Activated T-cell treated with anti-CD3 and anti-CD28 coated beads, Interleukin-2, amount 50 U/mL, for 72 hours (primary cell): ENCODE results near the gene ATXN1. TPM values are rescaled to one million over a fixed set of nuclear protein-coding genes. Genes with fewer than 3 reads are reported as not detected.
A peak's percentile ranks its signal among the peaks of the same experiment; 100 is the strongest.
"Not testable (repeated sequence)": the region's sequence is repeated elsewhere in the genome, so short reads cannot be mapped to it uniquely, and the experiment has no call there.

Experiments
- ATAC-seq, 2 donors: fragments of 150-1000 bp; cut with Tn5 transposase; replicated peaks in 1 of 2; 2 replicates each; pipeline ENCODE4 v1.10.0; 2021; ENCODE audit warnings: moderate library complexity in 2 of 2, mild to moderate bottlenecking in 1 of 2
- DNase-seq, 2 donors: peaks; one replicate each; pipeline ENCODE4 v3.0.0; 2021 to 2022; ENCODE audit warnings: mixed read lengths in 1 of 2
- H3K27ac Mint-ChIP-seq: one replicate; pipeline ENCODE4 v1.8.0; 2022; ENCODE audit warnings: mild to moderate bottlenecking, moderate library complexity, mixed read lengths
- H3K27me3 Mint-ChIP-seq: one replicate; pipeline ENCODE4 v1.8.0; 2022; ENCODE audit warnings: low read depth, mixed read lengths
- H3K36me3 Mint-ChIP-seq, 2 donors: one replicate each; pipeline ENCODE4 v1.8.0; 2022; ENCODE audit warnings: mixed read lengths in 2 of 2, mild to moderate bottlenecking in 1 of 2; ENCODE audit not compliant: insufficient read depth in 2 of 2
- H3K4me1 Mint-ChIP-seq: one replicate; pipeline ENCODE4 v1.8.0; 2022; ENCODE audit warnings: low read depth, mixed read lengths
- H3K4me3 Mint-ChIP-seq, 2 donors: one replicate each; pipeline ENCODE4 v1.8.0; 2022; ENCODE audit warnings: mild to moderate bottlenecking in 2 of 2, mixed read lengths in 2 of 2, moderate library complexity in 2 of 2
- H3K9me3 Mint-ChIP-seq, 2 donors: one replicate each; pipeline ENCODE4 v1.8.0; 2022; ENCODE audit warnings: mixed read lengths in 2 of 2
- total RNA-seq, 2 donors: library from RNA; stranded (reverse); gene quantifications; one replicate each; pipeline ENCODE4 v1.2.3, GENCODE V29; 2022

Gene ATXN1
- total RNA-seq, 2 donors from 2014 or later: 46.5 to 65.1 TPM

GRCh38 chr6:16473908-16474771, 287.1 kb downstream of the ATXN1 start:
- Mint-ChIP-seq H3K4me3 (peak overlapping the region; percentile 59 to 84), H3K27me3 (no peaks in the 10 kb centered on the region), H3K36me3 (peaks cover 12 to 18% of the 10 kb centered on the region in 2 donors), H3K9me3 (peaks cover 2 to 5% of the 10 kb centered on the region in 2 donors), H3K4me1 (peaks cover 98% of the 10 kb centered on the region), H3K27ac (peak overlapping the region; percentile 70)
- DNase-seq: no peak
- peak; percentile 19 to 36 for ATAC-seq

- peaks cover 12 to 16% of the 10 kb centered on the region in 2 donors for H3K36me3 Mint-ChIP-seq
- H3K9me3 Mint-ChIP-seq: peaks cover 2 to 5% of the 10 kb centered on the region in 2 donors
- H3K4me3 Mint-ChIP-seq: peak overlapping the region; percentile 59 to 84
- H3K27me3 Mint-ChIP-seq: no peaks in the 10 kb centered on the region
- H3K27ac Mint-ChIP-seq: peak overlapping the region; percentile 70
- ATAC-seq: peak; percentile 39 to 45
- peak in 1 of 2 donors; percentile 50 for DNase-seq
- peaks cover 90% of the 10 kb centered on the region for H3K4me1 Mint-ChIP-seq
Measured at GRCh38 chr6:16473184-16473907, 287.9 kb downstream of the ATXN1 start.

- peaks cover 85% of the 10 kb centered on the region for H3K4me1 Mint-ChIP-seq
- H3K36me3 Mint-ChIP-seq: peaks cover 12 to 16% of the 10 kb centered on the region in 2 donors
- no peaks in the 10 kb centered on the region for H3K27me3 Mint-ChIP-seq
- H3K9me3 Mint-ChIP-seq: peaks cover 2 to 5% of the 10 kb centered on the region in 2 donors
- DNase-seq: no peak
- no peak for ATAC-seq
- H3K27ac Mint-ChIP-seq: peak overlapping the region; percentile 70
- H3K4me3 Mint-ChIP-seq: peak overlapping the region; percentile 59 to 84
Measured at GRCh38 chr6:16472349-16473069, 288.8 kb downstream of the ATXN1 start.

- peaks cover 85% of the 10 kb centered on the region for H3K4me1 Mint-ChIP-seq
- peak overlapping the region; percentile 27 for H3K27ac Mint-ChIP-seq
- no peak for ATAC-seq
- no peaks in the 10 kb centered on the region for H3K27me3 Mint-ChIP-seq
- H3K36me3 Mint-ChIP-seq: peaks cover 12 to 16% of the 10 kb centered on the region in 2 donors
- no peak for DNase-seq
- H3K9me3 Mint-ChIP-seq: peaks cover under 1 to 3% of the 10 kb centered on the region in 2 donors
- peak overlapping the region in 1 of 2 donors; percentile 54 for H3K4me3 Mint-ChIP-seq
Measured at GRCh38 chr6:16471910-16472297, 289.4 kb downstream of the ATXN1 start.

- Mint-ChIP-seq H3K27ac (peak overlapping the region; percentile 51), H3K36me3 (peaks cover 10 to 13% of the 10 kb centered on the region in 2 donors), H3K9me3 (peaks cover 0 to 3% of the 10 kb centered on the region in 2 donors), H3K27me3 (no peaks in the 10 kb centered on the region), H3K4me1 (peaks cover 83% of the 10 kb centered on the region), H3K4me3 (peak overlapping the region; percentile 11 to 54)
- no peak for DNase-seq
- ATAC-seq: peak in 1 of 2 donors; percentile 16
Measured at GRCh38 chr6:16471222-16471909, 289.9 kb downstream of the ATXN1 start.

- no peak for DNase-seq
- Mint-ChIP-seq H3K9me3 (peaks cover 0 to 3% of the 10 kb centered on the region in 2 donors), H3K4me1 (peaks cover 76% of the 10 kb centered on the region), H3K27me3 (no peaks in the 10 kb centered on the region), H3K36me3 (peaks cover 12 to 14% of the 10 kb centered on the region in 2 donors), H3K4me3 (peak overlapping the region; percentile 5 to 54), H3K27ac (peak overlapping the region; percentile 51)
- ATAC-seq: no peak
Measured at GRCh38 chr6:16470502-16471221, 290.6 kb downstream of the ATXN1 start.

- Mint-ChIP-seq H3K27me3 (no peaks in the 10 kb centered on the region), H3K4me1 (peaks cover 61% of the 10 kb centered on the region), H3K4me3 (no peak overlapping the region), H3K27ac (no peak overlapping the region), H3K36me3 (peaks cover 8 to 18% of the 10 kb centered on the region in 2 donors), H3K9me3 (peaks cover 0 to 4% of the 10 kb centered on the region in 2 donors)
- DNase-seq (no peak), ATAC-seq (no peak)
Measured at GRCh38 chr6:16468991-16469615, 292.2 kb downstream of the ATXN1 start.

- DNase-seq: no peak
- peaks cover 0 to 7% of the 10 kb centered on the region in 2 donors for H3K9me3 Mint-ChIP-seq
- peaks cover 11 to 14% of the 10 kb centered on the region in 2 donors for H3K36me3 Mint-ChIP-seq
- H3K4me1 Mint-ChIP-seq: peaks cover 39% of the 10 kb centered on the region
- peak in 1 of 2 donors; percentile 47 for ATAC-seq
- peak overlapping the region in 1 of 2 donors; percentile 6 for H3K4me3 Mint-ChIP-seq
- H3K27me3 Mint-ChIP-seq: no peaks in the 10 kb centered on the region
- H3K27ac Mint-ChIP-seq: no peak overlapping the region
Measured at GRCh38 chr6:16466800-16467553, 294.3 kb downstream of the ATXN1 start.

GRCh38 chr6:16464045-16464444, 297.2 kb downstream of the ATXN1 start:
- peaks cover 0 to 8% of the 10 kb centered on the region in 2 donors for H3K9me3 Mint-ChIP-seq
- no peak overlapping the region for H3K4me3 Mint-ChIP-seq
- peaks cover 12% of the 10 kb centered on the region for H3K4me1 Mint-ChIP-seq
- ATAC-seq: no peak
- no peaks in the 10 kb centered on the region for H3K27me3 Mint-ChIP-seq
- DNase-seq: no peak
- no peak overlapping the region for H3K27ac Mint-ChIP-seq
- peaks cover 9 to 15% of the 10 kb centered on the region in 2 donors for H3K36me3 Mint-ChIP-seq

- peaks cover 9 to 12% of the 10 kb centered on the region in 2 donors for H3K36me3 Mint-ChIP-seq
- peaks cover 12% of the 10 kb centered on the region for H3K4me1 Mint-ChIP-seq
- not testable (repeated sequence) for DNase-seq, H3K9me3 Mint-ChIP-seq, ATAC-seq, H3K27me3 Mint-ChIP-seq, H3K27ac Mint-ChIP-seq, H3K4me3 Mint-ChIP-seq
Measured at GRCh38 chr6:16463246-16463645, 298.0 kb downstream of the ATXN1 start.

GRCh38 chr6:16461491-16461890, 299.8 kb downstream of the ATXN1 start:
- Mint-ChIP-seq H3K27ac (no peak overlapping the region), H3K36me3 (peaks cover 13 to 14% of the 10 kb centered on the region in 2 donors), H3K27me3 (no peaks in the 10 kb centered on the region), H3K4me3 (no peak overlapping the region), H3K4me1 (no peaks in the 10 kb centered on the region), H3K9me3 (peaks cover 0 to 8% of the 10 kb centered on the region in 2 donors)
- ATAC-seq: no peak
- no peak for DNase-seq
